OCI-LY3 (cell line): ENCODE measurements around the gene SSC5D.
A peak's percentile ranks its signal among the peaks of the same experiment; 100 is the strongest.

Source experiments
- EZH2phosphoT487 ChIP-seq: fragments of 200-600 bp; shearing (Covaris generic); IDR thresholded peaks from 2 replicates; pipeline ENCODE4 v1.6.1; 2018; ENCODE audit warnings: antibody characterized with exemption, mixed run types, low read depth
- TF ChIP-seq, protein P1 (sequence below): fragments of 200-600, 300-600 bp; sonication (generic); IDR thresholded peaks from 2 replicates; pipeline ENCODE4 v1.5.1; 2014; ENCODE audit warnings: antibody characterized with exemption, low read length, low read depth

GRCh38 chr19:55516878-55517620, 28.8 kb downstream of the SSC5D start:
- TF ChIP-seq, protein P1, sequence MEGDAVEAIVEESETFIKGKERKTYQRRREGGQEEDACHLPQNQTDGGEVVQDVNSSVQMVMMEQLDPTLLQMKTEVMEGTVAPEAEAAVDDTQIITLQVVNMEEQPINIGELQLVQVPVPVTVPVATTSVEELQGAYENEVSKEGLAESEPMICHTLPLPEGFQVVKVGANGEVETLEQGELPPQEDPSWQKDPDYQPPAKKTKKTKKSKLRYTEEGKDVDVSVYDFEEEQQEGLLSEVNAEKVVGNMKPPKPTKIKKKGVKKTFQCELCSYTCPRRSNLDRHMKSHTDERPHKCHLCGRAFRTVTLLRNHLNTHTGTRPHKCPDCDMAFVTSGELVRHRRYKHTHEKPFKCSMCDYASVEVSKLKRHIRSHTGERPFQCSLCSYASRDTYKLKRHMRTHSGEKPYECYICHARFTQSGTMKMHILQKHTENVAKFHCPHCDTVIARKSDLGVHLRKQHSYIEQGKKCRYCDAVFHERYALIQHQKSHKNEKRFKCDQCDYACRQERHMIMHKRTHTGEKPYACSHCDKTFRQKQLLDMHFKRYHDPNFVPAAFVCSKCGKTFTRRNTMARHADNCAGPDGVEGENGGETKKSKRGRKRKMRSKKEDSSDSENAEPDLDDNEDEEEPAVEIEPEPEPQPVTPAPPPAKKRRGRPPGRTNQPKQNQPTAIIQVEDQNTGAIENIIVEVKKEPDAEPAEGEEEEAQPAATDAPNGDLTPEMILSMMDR: peak; percentile 94
- TF ChIP-seq EZH2phosphoT487: no peak
